Suprapubic skin (tissue), 4 donors: ENCODE measurements around the gene ZMYND19.

ENCODE experiments used
- CTCF ChIP-seq, 2 donors: fragments of 200-600 bp in 1 of 2; fragments of 450-650 bp in 1 of 2; sonication (generic) in 1 of 2; IDR thresholded peaks; one replicate each; pipeline ENCODE4 v1.5.1; 2016 to 2019; ENCODE audit warnings: antibody characterized with exemption in 2 of 2, mild to moderate bottlenecking in 1 of 2, moderate library complexity in 1 of 2
- EP300 ChIP-seq: sonication (generic); formaldehyde crosslinking; IDR thresholded peaks from one replicate; pipeline ENCODE4 v1.6.1; 2017; ENCODE audit warnings: antibody characterized with exemption
- POLR2AphosphoS5 ChIP-seq, 3 donors: sonication (generic); formaldehyde crosslinking; IDR thresholded peaks; one replicate each; pipeline ENCODE4 v1.6.1; 2017; ENCODE audit warnings: antibody characterized with exemption in 3 of 3

DNA sequence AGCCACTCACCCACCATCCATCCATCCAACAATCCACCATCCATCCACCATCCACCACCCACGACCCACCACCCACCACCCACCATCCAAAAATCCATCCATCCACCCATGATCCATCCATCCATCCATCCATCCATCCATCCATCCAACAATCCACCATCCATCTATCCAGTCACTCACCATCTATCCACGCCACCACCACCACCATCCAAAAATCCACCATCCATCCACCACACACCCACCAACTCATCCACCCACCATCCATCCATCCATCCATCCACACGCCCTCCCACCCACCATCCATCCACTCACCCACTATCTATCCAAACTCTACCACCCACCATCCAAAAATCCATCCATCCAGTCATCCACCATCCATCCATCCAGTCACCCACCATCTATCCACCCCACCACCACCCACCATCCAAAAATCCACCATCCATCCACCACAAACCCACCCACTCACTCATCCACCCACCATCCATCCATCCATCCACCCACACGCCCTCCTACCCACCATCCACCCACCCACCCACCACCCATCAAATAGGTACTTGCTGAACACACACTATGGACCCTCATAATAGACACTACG, 20.6 kb downstream of the ZMYND19 start:
- TF ChIP-seq POLR2AphosphoS5 (IDR thresholded peaks at IDR 0.05), result no peak
- no peak for TF ChIP-seq CTCF (IDR thresholded peaks at IDR 0.05)
- no peak for TF ChIP-seq EP300
